Peyer's patch (tissue), 4 donors: ENCODE results near the gene ANO10.

Experiments used
- POLR2A ChIP-seq, 2 donors: fragments of 450-650 bp; IDR thresholded peaks; one replicate each; pipeline ENCODE4 v1.5.1; 2017; ENCODE audit warnings: antibody characterized with exemption in 2 of 2, mild to moderate bottlenecking in 2 of 2, moderate library complexity in 2 of 2
- TF ChIP-seq, protein P1 (sequence below), 6 experiments: fragments of 450-650 bp in 4 of 6; fragments of 200-600 bp in 2 of 6; sonication (generic) in 1 of 6; IDR thresholded peaks; one replicate each; pipeline ENCODE4 v1.5.1; 2017 to 2019; ENCODE audit warnings: antibody characterized with exemption in 6 of 6, mild to moderate bottlenecking in 3 of 6, moderate library complexity in 1 of 6

DNA sequence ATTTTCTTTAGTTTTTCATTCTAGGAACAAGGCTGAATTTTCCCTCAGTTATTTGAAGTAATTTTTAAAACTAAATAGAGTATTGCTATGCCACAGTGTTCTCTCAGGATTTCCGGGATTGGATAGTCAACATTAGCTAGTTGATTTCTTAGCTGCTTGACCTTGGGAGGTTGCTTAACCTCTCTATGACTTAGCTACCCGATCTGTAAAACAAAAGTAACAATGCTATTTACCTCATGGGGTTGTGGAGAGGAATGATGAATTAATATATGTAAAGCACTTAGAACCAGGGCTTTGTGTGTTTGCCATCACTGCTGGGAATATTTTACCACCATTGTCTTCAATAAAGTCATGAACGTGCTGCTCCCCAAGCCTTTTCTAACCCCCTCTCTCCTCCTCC, 278.0 kb downstream of the ANO10 start:
- TF ChIP-seq, protein P1, sequence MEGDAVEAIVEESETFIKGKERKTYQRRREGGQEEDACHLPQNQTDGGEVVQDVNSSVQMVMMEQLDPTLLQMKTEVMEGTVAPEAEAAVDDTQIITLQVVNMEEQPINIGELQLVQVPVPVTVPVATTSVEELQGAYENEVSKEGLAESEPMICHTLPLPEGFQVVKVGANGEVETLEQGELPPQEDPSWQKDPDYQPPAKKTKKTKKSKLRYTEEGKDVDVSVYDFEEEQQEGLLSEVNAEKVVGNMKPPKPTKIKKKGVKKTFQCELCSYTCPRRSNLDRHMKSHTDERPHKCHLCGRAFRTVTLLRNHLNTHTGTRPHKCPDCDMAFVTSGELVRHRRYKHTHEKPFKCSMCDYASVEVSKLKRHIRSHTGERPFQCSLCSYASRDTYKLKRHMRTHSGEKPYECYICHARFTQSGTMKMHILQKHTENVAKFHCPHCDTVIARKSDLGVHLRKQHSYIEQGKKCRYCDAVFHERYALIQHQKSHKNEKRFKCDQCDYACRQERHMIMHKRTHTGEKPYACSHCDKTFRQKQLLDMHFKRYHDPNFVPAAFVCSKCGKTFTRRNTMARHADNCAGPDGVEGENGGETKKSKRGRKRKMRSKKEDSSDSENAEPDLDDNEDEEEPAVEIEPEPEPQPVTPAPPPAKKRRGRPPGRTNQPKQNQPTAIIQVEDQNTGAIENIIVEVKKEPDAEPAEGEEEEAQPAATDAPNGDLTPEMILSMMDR (IDR thresholded peaks at IDR 0.05) = no peak
- no peak for TF ChIP-seq POLR2A (IDR thresholded peaks at IDR 0.05)
